GM23248 (cell line): ENCODE data around the gene PTPRN2. TPM values are rescaled to one million over a fixed set of nuclear protein-coding genes. Genes with fewer than 3 reads are reported as not detected.

ENCODE experiments used
- DNase-seq: peaks from one replicate; pipeline ENCODE4 v3.0.0-alpha.2; 2015
- H2AFZ ChIP-seq: fragments of 200-600 bp; sonication (generic); 2 replicates; pipeline ENCODE4 v1.6.1; 2016; ENCODE audit warnings: antibody characterized with exemption
- H3F3A ChIP-seq: fragments of 200-600 bp; sonication (generic); 2 replicates; pipeline ENCODE4 v1.6.1; 2016; ENCODE audit warnings: mild to moderate bottlenecking, antibody characterized with exemption, mixed run types; ENCODE audit not compliant: insufficient read depth
- H3K27ac ChIP-seq: fragments of 200-600 bp; sonication (generic); 2 replicates; pipeline ENCODE4 v1.5.1; 2016; ENCODE audit warnings: mild to moderate bottlenecking
- H3K27me3 ChIP-seq: fragments of 200-600 bp; sonication (generic); replicated peaks from 2 replicates; pipeline ENCODE4 v1.6.1; 2016; ENCODE audit warnings: mild to moderate bottlenecking; ENCODE audit not compliant: insufficient read depth
- H3K36me3 ChIP-seq: fragments of 200-600 bp; sonication (generic); 2 replicates; pipeline ENCODE4 v1.6.1; 2016; ENCODE audit warnings: low read depth, mild to moderate bottlenecking
- H3K4me1 ChIP-seq: fragments of 200-600 bp; sonication (generic); 2 replicates; pipeline ENCODE4 v1.6.1; 2016; ENCODE audit warnings: mild to moderate bottlenecking; ENCODE audit not compliant: insufficient read depth
- H3K4me2 ChIP-seq: fragments of 200-600 bp; sonication (generic); one replicate; pipeline ENCODE4 v1.6.1; 2016; ENCODE audit warnings: mild to moderate bottlenecking; ENCODE audit not compliant: unreplicated experiment
- H3K4me3 ChIP-seq: fragments of 200-600 bp; sonication (generic); 2 replicates; pipeline ENCODE4 v1.5.1; 2016; ENCODE audit warnings: mild to moderate bottlenecking
- H3K79me2 ChIP-seq: fragments of 200-600 bp; sonication (generic); 2 replicates; pipeline ENCODE4 v1.6.1; 2016; ENCODE audit warnings: mild to moderate bottlenecking; ENCODE audit not compliant: insufficient read depth
- H3K9ac ChIP-seq: fragments of 200-600 bp; sonication (generic); 2 replicates; pipeline ENCODE4 v1.6.1; 2016; ENCODE audit warnings: mild to moderate bottlenecking
- H3K9me2 ChIP-seq: fragments of 200-600 bp; sonication (generic); 2 replicates; pipeline ENCODE4 v1.6.1; 2016; ENCODE audit warnings: mixed run types, mild to moderate bottlenecking, moderate library complexity; ENCODE audit not compliant: insufficient read depth
- H3K9me3 ChIP-seq: fragments of 200-600 bp; sonication (generic); one replicate; pipeline ENCODE4 v1.6.1; 2017; ENCODE audit warnings: low read depth
- H4K20me1 ChIP-seq: fragments of 200-600 bp; sonication (generic); 2 replicates; pipeline ENCODE4 v1.6.0; 2016; ENCODE audit not compliant: insufficient read depth
- EZH2 ChIP-seq: fragments of 200-600 bp; sonication (generic); IDR thresholded peaks from 2 replicates; pipeline ENCODE4 v1.6.1; 2018; ENCODE audit warnings: antibody characterized with exemption, mild to moderate bottlenecking; ENCODE audit not compliant: insufficient read depth, poor library complexity, severe bottlenecking
- EZH2phosphoT487 ChIP-seq: fragments of 200-600 bp; sonication (generic); IDR thresholded peaks from 2 replicates; pipeline ENCODE4 v1.6.1; 2018; ENCODE audit warnings: antibody characterized with exemption, moderate library complexity, mild to moderate bottlenecking, low read depth; ENCODE audit not compliant: insufficient read depth
- WGBS, 2 experiments: methylation state at CpG; one replicate each; pipeline ENCODE4 v1.1.6; 2015 to 2017; ENCODE audit warnings: low lambda C conversion rate in 2 of 2, low coverage in 1 of 2; ENCODE audit errors: missing lambda C conversion rate in 2 of 2; 5-methylcytosine and 5-hydroxymethylcytosine counted together
- in situ Hi-C: fragments of 300-500 bp; cut with MboI; formaldehyde crosslinking; loops from 2 replicates; pipeline ENCODE4 v1.15.0; 2020
- polyA plus RNA-seq: library from polyadenylated mRNA; unstranded; fragments of >200 nt; fragmentation: Nextera tagmentation; extraction: Ambion mirVana; gene quantifications from 2 replicates; pipeline ENCODE4 v1.2.1, GENCODE V29; 2016
- total RNA-seq: library from RNA; depleted of rRNA; stranded (reverse); fragments of >200 nt; shearing (Covaris generic); gene quantifications from 2 replicates; pipeline ENCODE4 v1.2.3, GENCODE V29; 2014

PTPRN2 gene
- total and polyA plus RNA-seq, 2 experiments from 2014 or later: 0.13 TPM; not detected in 1

- H3K4me2 ChIP-seq: no peak overlapping the region
- H3K36me3 ChIP-seq: no peaks in the 10 kb centered on the region
- no peak for TF ChIP-seq EZH2
- no peak for TF ChIP-seq EZH2phosphoT487
- H2AFZ ChIP-seq: no peak overlapping the region
- H3K9me3 ChIP-seq: no peaks in the 10 kb centered on the region
- no peaks in the 10 kb centered on the region for H3F3A ChIP-seq
- no peak for DNase-seq
- H3K9ac ChIP-seq: no peak overlapping the region
- H3K4me3 ChIP-seq: no peak overlapping the region
- H3K27ac ChIP-seq: no peak overlapping the region
- WGBS, 2 experiments: 38 to 44% methylated on average over 15 of the region's 15 CpGs
- in situ Hi-C loops: no loop called here
- H3K27me3 ChIP-seq: no peaks in the 10 kb centered on the region
- no peaks in the 10 kb centered on the region for H3K4me1 ChIP-seq
- H3K9me2 ChIP-seq: no peaks in the 10 kb centered on the region
- H3K79me2 ChIP-seq: no peaks in the 10 kb centered on the region
- no peaks in the 10 kb centered on the region for H4K20me1 ChIP-seq
Observed at GRCh38 chr7:157893535-157894044, 694.0 kb downstream of the PTPRN2 start.

GRCh38 chr7:157892751-157893523 lies 694.7 kb downstream of the PTPRN2 start:
- no peak overlapping the region for H2AFZ ChIP-seq
- DNase-seq: no peak

GRCh38 chr7:157890921-157891401 lies 696.7 kb downstream of the PTPRN2 start:
- H3K4me2 ChIP-seq: no peak overlapping the region
- no peak overlapping the region for H3K27ac ChIP-seq
- no peaks in the 10 kb centered on the region for H3K4me1 ChIP-seq
- no peak overlapping the region for H2AFZ ChIP-seq
- H3K9me3 ChIP-seq: no peaks in the 10 kb centered on the region
- no peaks in the 10 kb centered on the region for H3K36me3 ChIP-seq
- in situ Hi-C loops: no loop called here
- no peaks in the 10 kb centered on the region for H3K27me3 ChIP-seq
- no peak overlapping the region for H3K9ac ChIP-seq
- H3K4me3 ChIP-seq: no peak overlapping the region
- no peaks in the 10 kb centered on the region for H3K79me2 ChIP-seq
- no peak for TF ChIP-seq EZH2phosphoT487
- TF ChIP-seq EZH2: no peak
- no peaks in the 10 kb centered on the region for H3F3A ChIP-seq
- 15 to 18% methylated on average over 7 to 9 of the region's 9 CpGs for WGBS, 2 experiments
- no peaks in the 10 kb centered on the region for H4K20me1 ChIP-seq
- no peak for DNase-seq
- no peaks in the 10 kb centered on the region for H3K9me2 ChIP-seq

More at GRCh38 chr7:157892751-157893523, 694.7 kb downstream of the PTPRN2 start:
- no peaks in the 10 kb centered on the region for H3K36me3 ChIP-seq
- no peaks in the 10 kb centered on the region for H3K4me1 ChIP-seq
- no peaks in the 10 kb centered on the region for H3F3A ChIP-seq
- no peaks in the 10 kb centered on the region for H3K79me2 ChIP-seq
- no peak overlapping the region for H3K4me2 ChIP-seq
- H3K27me3 ChIP-seq: no peaks in the 10 kb centered on the region
- no peak overlapping the region for H3K9ac ChIP-seq
- WGBS, 2 experiments: 28% methylated on average over 13 of the region's 13 CpGs
- in situ Hi-C loops: no loop called here
- no peaks in the 10 kb centered on the region for H3K9me2 ChIP-seq
- H3K4me3 ChIP-seq: no peak overlapping the region
- H4K20me1 ChIP-seq: no peaks in the 10 kb centered on the region
- H3K27ac ChIP-seq: no peak overlapping the region
- no peaks in the 10 kb centered on the region for H3K9me3 ChIP-seq
- no peak for TF ChIP-seq EZH2phosphoT487
- no peak for TF ChIP-seq EZH2

GRCh38 chr7:157889480-157889879 lies 698.1 kb downstream of the PTPRN2 start:
- in situ Hi-C loops: no loop called here
- H3K4me2 ChIP-seq: no peak overlapping the region
- H3K9me2 ChIP-seq: no peaks in the 10 kb centered on the region
- H3K27ac ChIP-seq: no peak overlapping the region
- no peak overlapping the region for H2AFZ ChIP-seq
- TF ChIP-seq EZH2 (no peak), EZH2phosphoT487 (no peak)
- H3K4me3 ChIP-seq: no peak overlapping the region
- no peak for DNase-seq
- 9 to 16% methylated on average over 6 of the region's 6 CpGs for WGBS, 2 experiments
- H3F3A ChIP-seq: no peaks in the 10 kb centered on the region
- H4K20me1 ChIP-seq: no peaks in the 10 kb centered on the region
- no peaks in the 10 kb centered on the region for H3K27me3 ChIP-seq
- no peaks in the 10 kb centered on the region for H3K79me2 ChIP-seq
- no peak overlapping the region for H3K9ac ChIP-seq
- no peaks in the 10 kb centered on the region for H3K4me1 ChIP-seq
- no peaks in the 10 kb centered on the region for H3K36me3 ChIP-seq
- no peaks in the 10 kb centered on the region for H3K9me3 ChIP-seq
